Fibroblast of pulmonary artery (primary cell): Measurements from ENCODE around the gene KATNIP.

Experiments used
- DNase-seq: peaks from one replicate; pipeline ENCODE4 v3.0.0-alpha.2; 2010; ENCODE audit warnings: low read depth
- H3K4me3 ChIP-seq: replicated peaks from 2 replicates; pipeline ENCODE4 v1.5.1; 2011; ENCODE audit warnings: low read depth, mild to moderate bottlenecking, control low read depth, low read length, moderate library complexity
- CTCF ChIP-seq: IDR thresholded peaks from 2 replicates; pipeline ENCODE4 v1.5.1; 2011; ENCODE audit warnings: mild to moderate bottlenecking, control low read depth, low read length, inconsistent platforms; ENCODE audit errors: missing control alignments

The KATNIP gene

GRCh38 chr16:27531826-27532800, 17.8 kb upstream of the KATNIP start:
- no peak overlapping the region for H3K4me3 ChIP-seq
- no peak for DNase-seq
- no peak for TF ChIP-seq CTCF

- no peak overlapping the region for H3K4me3 ChIP-seq
- TF ChIP-seq CTCF, result no peak
Measured at GRCh38 chr16:27534256-27534655, 15.7 kb upstream of the KATNIP start.

GRCh38 chr16:27538528-27538927, 11.4 kb upstream of the KATNIP start:
- peak; percentile 27 for DNase-seq
- no peak overlapping the region for H3K4me3 ChIP-seq
- TF ChIP-seq CTCF, result no peak

More at GRCh38 chr16:27534256-27534655, 15.7 kb upstream of the KATNIP start:
- no peak for DNase-seq

- H3K4me3 ChIP-seq, result no peak overlapping the region
- no peak for DNase-seq
- TF ChIP-seq CTCF, result no peak
Measured at GRCh38 chr16:27539120-27539519, 10.8 kb upstream of the KATNIP start.

- no peak for DNase-seq
- no peak overlapping the region for H3K4me3 ChIP-seq
- no peak for TF ChIP-seq CTCF
Measured at GRCh38 chr16:27539636-27540035, 10.3 kb upstream of the KATNIP start.

- no peak overlapping the region for H3K4me3 ChIP-seq
- no peak for DNase-seq
- TF ChIP-seq CTCF, result no peak
Measured at GRCh38 chr16:27543801-27544200, 6.1 kb upstream of the KATNIP start.

- H3K4me3 ChIP-seq, result no peak overlapping the region
- TF ChIP-seq CTCF, result no peak
- DNase-seq, result no peak
Measured at GRCh38 chr16:27544671-27545070, 5.3 kb upstream of the KATNIP start.
